ENCODE measurements around the gene SRGAP2B.
"Not testable (repeated sequence)": the region's sequence is repeated elsewhere in the genome, so short reads cannot be mapped to it uniquely, and the experiment has no call there.

Gene SRGAP2B

DNA sequence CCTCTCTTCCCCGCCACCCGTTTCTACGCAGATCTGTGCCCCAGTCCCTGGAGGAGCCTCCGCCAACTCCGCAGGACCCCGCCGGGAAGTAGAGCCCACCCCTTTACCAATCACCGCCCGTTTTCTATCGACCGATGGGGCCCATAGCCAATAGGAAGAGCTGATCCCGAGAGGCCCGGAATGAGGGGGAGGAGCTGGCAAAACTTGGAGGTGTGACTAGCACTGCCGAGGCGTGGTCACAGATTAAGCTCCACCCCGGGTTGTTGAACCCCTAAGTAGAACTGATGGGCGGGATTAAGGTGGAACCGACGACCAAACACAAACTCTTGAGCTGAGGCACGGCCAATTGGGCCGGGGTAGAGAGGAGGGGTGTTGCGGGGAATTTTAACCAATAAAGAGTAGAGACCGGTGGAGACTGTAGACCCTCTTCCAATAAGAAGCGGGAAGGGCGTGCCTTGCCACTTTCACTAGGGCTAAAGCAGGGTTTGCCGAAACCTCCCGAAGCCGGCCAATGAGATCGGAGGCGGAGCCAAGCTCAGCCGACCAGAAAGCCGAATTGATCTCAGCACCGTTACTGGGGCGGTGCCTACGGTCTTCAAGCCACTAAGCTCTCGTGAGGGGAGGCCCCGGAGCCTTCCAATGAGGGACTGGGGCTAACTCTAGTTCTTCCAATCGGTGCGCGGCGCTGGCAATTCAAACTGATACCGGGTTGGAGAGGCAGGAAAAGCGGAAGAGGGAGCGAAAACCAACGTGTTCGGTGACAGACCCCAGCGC, at the start of gene SRGAP2B, which contains the start of gene FAM72D:
Gene SRGAP2B, minus strand, starts transcription at position 45 of the 774 bp plus-strand sequence. CDS start 2,427 bp downstream, outside the sequence.
Gene FAM72D, plus strand, starts transcription at position 691 of the 774 bp plus-strand sequence. CDS start 874 bp downstream, outside the sequence.
- DNase-seq, result not testable (repeated sequence)

DNA sequence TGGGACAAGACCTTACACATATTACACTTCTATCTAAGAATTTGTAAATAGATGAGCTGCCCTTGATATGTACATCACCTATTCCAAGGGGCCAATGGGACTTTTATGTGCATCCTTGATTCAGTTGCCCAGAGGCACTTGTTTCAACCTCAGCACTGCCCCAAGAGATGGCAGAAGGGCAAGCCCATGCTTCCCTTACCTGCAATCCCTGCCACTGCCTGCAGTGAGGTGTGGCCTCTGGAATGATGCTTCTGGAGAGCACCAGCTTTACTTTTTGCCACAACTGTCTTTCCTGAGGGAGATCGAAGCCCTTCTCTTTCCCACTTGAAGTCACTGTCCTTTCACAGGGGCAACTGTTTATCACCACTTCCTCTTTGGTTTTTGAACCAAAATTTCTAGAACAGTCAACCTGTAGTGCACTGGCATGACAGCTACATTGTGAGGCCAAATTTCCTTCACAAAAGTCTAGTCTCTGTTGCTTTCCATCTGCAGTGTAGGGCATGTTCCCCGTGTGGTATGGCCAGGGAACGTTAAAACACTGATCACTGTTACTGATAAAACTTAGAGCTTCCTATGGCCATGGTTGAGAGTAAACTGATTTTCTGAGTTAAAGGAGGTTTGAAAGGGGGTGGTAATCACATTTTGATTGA, 49.3 kb upstream of the SRGAP2B start:
- DNase-seq, result not testable (repeated sequence)

DNA sequence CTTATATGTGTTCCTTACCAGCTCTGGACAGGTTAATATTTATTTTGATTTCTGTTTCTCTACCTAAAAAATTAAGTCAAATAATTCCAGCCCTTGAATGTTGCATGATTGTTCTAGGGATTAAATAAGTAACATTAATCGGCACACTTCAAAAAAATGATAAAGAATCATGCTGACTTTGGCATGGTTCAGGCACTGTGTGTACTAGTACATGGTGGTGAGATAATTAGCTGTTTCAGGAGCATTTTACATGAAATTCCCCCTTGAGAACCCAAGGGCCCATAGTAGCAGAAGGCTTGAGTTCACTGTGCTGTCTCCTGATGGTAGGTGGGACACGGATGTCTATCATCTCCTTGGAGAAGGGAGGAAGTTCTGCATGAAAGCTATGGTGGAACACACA, 45.4 kb upstream of the SRGAP2B start:
- not testable (repeated sequence) for DNase-seq

DNA sequence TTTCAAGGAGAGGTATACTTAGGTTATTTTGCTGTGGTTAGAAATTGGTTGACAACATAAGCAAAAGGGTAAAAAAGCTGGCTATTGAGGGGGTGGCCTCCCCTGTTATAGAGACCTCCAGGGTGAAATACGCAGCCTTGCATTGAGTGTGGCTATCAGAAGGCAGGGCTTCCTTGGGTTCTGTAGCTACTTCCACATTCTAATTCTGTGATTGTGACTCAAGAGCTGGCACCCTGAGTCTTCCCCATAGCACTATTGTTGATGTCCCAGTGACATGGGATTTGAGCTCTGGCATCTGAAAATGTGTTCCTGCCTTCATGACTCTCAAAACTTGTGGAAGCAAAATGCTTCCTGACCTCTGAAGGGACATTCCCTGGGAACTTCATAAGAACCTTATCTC, 39.3 kb upstream of the SRGAP2B start:
- not testable (repeated sequence) for DNase-seq

DNA sequence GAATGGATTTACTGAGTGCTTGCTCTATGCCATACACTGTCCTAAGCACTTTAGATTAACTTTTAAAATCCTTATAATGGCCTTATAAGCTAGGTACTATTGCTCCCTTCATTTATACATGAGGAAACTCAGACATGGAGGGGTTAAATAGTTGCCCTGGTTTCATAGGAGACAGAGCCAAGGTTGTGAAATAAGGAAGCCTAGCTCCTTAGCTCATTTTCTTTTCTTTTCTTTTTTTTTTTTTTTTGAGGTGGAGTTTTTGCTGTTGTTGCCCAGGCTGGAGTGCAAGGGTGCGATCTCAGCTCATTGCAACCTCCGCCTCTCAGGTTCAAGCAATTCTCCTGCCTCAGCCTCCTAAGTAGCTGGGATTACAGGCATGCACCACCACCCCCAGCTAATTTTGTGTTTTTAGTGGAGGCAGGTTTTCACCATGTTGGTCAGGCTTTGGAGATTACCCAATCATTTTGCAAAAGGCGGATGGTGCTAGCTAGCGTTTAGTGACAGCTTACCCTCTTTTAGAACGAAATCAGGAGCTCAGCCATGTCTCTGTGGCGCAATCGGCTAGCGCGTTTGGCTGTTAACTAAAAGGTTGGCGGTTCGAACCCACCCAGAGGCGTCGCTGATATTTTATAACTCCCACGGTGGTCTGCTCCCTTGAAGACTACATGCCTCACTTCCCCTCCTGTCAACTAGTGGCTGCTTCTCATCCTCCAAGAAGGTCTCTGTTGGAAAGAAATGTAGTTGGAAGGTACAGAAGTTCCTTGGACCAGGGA, 33.8 kb upstream of the SRGAP2B start:
- not testable (repeated sequence) for DNase-seq

DNA sequence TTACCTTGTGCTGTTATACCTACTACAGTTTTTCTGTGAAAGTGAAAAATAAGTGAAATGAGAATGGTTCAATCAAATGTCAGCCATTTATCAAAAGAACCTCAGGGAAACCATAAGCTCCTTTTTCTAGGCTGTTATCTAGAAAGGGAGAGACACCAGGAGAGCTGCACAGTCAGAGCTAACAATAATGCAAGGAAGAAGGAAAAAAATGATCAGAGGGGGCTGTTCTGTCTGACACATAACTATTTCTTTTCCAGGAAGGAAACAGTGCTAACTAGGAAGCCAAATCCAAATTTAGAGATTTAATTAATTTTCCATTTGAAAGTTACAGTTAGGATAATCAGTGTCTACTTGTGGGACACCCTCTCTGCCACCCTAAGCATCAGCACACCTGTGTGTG, 32.0 kb upstream of the SRGAP2B start:
- not testable (repeated sequence) for DNase-seq

DNA sequence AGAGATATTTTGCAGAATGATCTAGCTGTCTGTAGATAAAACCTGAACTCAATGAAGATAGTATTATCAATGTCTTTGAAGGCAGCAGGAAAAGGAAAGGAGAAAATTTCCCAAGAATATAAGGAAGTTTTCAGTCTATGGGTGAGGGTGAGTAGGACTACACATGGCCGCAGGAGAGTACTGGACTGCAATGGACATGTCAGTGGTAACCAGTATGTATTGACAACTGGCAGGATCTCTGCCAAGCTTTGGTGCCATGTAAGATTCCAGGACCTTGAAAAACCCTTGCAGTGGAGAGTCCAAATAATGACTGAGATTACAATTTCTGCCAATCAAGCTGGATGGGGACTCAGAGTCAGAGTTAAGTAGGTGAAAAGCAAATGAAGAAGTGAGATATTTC, 30.0 kb upstream of the SRGAP2B start:
- not testable (repeated sequence) for DNase-seq

DNA sequence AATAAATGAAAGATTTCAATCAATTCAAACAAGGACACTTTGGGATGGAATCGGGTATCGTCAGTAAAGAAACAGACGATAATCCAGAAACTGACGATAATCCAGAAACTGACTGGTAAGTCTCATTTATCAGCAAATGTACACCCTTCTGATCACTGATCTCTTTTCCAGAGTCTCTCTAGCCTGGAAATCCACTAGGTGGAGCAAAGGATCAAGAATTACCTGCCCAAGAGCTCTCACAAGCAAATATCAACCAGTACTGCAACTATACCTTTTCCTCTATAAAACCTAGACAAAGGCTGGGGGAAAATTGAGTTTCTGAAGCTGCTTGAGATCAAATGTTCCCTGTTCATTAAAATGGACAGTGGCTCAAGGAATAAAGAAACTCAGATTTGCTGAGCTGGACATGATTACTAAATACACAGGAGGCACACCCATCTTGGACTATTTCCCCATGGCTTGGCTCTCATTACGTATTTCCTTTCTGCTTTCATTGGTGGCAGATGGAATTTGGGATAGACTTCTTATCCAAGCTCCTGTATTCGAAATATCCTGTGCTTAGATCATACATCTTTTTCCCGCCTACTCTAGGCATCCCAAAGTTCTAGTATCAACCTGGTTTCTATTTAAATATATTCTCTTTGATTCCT, 29.0 kb upstream of the SRGAP2B start:
- not testable (repeated sequence) for DNase-seq

DNA sequence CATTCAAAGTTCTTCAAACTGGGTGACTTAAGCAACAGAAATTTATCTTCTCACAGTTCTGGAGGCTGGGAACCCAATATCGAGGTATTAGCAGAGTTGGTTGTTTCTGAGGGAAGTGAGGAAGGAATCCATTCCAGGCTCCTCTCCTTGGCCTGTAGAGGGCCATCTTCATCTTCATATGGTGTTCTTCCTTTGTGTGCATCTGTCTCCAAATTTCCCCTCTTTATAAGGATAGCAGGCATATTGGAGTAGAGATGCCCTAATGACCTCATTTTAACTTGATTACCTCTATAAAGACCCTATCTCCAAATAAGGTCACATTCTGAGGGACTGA, 27.9 kb upstream of the SRGAP2B start:
- not testable (repeated sequence) for DNase-seq

DNA sequence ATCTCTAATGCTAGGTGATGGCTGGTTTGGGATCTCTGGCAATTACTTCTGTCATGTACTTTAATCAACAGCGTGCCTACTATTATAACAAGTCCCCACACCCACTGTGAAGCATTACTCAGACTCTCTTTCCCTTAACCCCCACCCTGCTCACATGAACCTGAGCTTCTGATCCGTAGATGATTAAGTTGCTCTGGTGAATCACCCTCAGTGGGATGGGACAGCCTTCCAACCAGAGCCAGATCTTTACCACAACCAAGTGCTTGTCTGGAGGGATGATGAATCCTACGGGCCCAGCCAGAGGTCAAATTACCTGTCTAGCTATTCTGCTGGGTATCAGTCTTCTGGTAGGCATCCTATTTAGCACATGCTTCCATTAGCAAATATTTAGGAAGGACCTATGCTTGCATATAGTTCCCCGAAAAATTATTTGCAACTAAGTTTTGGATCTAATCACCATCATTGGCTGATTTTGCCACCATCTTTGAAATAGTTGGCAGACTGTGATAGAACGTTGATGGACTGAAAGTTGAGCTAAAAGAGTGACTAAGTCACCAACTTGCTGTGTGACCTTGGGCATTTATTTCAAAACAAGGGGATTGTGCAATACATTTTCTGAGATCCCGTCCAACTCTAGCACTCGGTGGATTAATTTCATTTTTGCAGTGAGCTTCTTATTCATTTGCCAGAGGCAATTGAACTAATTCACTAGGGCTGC, 27.4 kb upstream of the SRGAP2B start:
- not testable (repeated sequence) for DNase-seq

DNA sequence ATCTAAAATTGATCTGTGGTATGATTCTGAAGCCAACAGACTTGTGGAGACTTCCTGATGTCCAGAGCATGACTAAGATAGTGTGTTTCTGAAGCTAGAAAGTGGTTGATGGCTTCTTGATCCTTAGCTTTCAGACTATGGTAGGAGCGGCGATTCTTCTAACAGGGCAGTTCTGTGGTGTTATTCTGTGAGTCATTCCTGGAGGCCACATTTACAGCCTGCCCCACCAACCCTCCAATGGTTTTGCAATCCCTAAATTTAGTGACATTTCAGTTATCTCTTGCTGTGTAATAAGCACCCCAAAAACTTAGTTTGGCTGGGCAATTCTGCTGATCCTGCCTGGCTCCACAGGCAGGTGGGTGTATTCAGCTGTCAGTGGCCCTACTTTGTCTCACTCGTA, 24.7 kb upstream of the SRGAP2B start:
- not testable (repeated sequence) for DNase-seq

DNA sequence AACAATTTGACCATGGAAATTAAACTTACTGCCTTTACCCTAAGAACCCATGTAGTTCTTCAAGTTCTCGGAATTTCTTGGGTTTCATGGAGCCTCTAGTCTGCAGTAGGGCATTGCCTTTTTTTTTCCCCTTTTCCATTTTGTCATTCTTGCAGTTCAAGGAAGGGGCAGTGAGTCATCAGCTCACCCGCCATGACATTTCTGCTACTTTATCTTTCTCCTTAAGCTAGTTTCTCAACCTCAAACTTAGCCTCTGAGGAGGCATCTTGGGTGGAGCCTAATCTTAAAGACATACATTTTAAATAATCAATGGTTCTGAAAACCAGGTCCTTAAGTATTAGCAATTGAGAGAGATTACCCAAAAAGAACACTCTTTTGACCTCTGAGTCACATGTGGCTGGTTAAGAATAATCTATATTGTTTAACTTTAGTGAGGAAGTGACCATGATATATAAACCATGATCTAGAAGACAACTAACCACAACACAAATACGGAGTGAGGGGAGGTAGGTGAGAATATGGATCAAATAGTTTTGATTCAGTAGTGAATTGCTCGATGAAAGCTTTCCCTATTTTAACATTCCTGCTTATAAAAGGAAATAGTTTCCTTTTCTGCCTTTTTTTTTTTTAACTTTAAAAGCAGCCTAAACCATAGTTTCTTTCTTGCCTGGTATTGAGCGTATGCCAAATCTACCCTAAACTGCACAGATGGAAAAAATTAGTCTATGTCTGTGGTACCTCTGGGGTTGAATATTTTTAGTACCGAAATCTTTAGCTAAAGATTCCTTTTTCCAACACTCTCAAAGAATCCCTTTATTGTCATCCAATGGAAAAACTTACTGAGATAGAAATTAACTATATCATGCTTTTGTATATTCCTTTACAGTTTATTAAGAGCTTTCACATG, 20.7 kb upstream of the SRGAP2B start:
- not testable (repeated sequence) for DNase-seq

DNA sequence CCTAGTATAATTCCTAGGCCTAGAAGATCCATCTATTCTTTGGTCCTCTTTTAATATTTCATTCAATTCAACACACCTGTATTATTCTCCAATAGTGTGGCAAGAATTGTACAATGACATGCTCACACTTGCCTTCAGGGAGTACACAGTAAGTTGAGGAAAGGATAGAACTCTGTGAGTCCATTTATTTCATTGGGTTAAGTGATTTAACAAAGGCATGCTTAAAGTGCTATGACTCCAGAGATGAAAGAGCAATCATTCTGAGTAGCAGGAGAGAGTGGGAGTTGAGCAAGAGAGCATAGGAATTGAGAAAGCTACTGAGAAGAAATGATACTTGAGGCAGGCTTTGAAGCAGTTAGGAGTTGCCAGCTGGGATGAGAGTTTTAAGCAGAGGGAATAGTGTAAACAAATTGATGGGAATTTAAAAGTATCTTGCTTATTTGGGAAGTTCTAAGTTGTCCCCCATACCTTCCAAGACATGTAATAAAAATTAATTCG, 19.5 kb upstream of the SRGAP2B start:
- DNase-seq, result not testable (repeated sequence)

DNA sequence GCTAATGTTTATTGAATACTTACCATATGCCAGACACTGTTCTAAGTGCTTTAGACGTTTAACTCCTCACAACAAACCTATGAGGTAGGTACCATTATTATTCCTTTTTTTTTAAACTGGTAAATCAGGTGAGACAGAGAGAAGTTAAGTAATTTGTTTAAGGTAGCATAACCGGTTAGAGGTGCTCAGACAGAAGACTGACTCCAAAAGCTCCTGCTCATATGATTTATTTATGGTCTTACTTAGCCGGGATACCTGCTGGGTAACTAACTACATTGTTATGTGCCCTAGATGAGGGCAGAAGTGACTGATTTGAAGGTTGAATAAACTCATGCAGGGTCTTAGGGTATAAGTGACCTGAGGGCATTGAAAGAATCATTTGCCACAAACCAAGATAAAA, 17.6 kb upstream of the SRGAP2B start:
- DNase-seq, result not testable (repeated sequence)

DNA sequence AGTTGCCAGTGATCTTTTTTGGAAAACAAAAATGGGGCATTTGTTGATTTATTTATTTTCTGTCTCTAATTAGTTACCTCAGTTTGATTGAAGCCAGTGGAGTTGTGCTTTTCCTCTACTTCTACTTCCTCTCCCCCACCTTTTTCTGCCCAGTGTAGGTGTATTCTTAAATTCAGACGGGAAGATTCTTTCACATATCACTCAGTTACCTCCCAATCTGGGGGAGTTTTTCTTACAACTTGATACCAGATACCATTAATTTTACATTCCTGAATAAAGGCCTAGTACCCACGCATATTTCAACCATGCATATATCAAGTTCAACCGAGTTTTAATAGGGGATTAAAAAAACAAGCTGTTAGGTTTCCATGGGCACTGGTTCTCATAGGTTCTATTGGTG, 16.5 kb upstream of the SRGAP2B start:
- not testable (repeated sequence) for DNase-seq

DNA sequence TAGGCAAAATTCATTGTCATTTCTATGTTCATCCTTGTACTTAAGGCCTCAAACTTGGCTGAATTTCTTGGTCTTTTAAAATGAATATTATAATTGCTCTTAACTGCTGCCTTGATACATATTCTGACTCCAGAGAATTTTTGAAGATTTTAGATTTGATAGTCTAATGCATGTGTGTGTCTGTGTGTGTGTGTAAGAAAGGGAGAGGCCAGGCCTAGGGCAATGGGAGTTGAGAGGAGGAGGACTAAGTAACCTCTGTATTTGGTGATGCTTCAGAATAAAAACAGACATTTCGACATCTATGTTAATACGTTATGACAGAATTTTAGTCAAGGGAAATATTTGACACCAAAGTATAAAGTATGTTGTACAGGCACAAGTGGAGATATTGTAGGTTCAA, 8.2 kb upstream of the SRGAP2B start:
- DNase-seq, result not testable (repeated sequence)

DNA sequence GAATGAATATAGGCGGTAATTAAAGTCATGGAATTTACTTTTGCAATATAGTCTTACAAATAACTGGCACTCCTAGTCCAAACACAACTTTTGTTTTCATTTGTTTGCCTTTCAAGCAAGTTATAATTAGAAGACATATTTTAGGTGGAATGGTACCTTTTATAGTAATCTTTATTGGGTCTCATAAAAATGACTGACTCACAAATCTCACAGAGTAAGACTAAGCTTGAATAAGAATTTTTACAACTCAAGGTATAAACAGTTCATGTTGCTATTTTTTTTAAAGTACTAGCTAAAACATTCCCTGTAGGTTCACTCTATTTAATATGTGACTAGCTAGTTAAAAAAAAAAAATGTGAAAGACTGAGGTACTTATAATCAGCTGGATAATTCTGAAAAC, 6.6 kb upstream of the SRGAP2B start:
- DNase-seq, result not testable (repeated sequence)

DNA sequence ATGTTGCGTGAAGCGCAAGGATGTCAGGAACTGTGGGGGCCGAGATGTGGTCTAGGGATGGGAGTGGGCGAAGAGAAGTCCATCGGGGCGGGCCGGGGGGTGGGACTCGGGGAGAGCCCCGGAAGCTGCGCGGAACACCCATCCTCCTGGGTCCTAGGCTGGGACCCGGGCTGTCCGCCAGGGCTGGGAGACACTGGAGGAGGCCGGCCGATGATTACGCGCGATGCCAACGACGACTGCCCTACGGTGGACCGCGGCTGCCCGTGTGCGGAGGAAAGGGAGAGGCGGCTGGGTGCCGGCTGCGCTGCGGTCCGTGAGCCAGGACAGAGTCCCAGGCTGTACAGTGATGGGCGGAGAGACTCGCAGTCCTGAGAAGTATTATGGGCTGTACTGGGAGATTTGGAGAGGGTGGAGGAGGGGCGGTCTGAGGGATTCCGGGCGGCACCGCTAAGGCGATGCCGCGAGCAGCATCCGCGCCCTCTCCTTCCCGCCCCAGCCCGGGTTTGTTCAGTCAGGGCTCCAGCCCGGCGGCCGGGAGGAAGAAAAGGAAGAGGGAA, 395 bp downstream of the SRGAP2B start:
- peak; percentile 0 to 1 for DNase-seq

DNA sequence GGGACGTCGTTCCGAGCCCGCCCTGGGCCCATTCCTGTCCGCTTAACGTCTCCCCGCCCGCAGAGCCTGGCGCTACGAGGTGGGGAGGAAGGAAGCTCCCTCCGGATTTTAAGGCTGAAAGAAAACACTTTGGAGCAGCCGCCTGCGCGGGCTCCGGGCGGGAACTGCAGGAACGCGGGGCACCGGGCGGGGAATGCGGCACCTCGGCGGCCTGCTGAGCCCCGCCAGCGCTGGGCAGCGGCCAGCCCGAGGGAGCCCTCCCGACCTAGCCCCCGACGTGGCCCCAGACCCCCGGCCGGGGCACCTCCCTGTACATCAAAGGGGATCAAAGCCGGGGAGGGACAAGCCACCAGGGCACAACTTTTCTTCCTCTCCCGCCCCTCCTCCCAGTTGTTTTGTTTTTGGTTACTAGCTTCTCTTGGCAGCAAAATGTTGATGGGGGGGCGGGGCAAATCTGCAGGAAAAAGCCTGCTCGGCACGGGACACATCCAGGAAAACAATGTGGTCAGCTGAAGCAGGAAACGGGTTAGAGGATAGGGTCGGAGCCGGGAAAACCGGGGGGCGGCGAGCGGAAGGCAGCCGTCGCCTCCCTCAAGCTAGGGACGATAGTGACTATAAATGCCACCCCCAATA, 1.5 kb downstream of the SRGAP2B start:
- DNase-seq, result peak in 1 of 2 donors; percentile 1

Data from activated CD4-positive, alpha-beta T cell treated with anti-CD3 and anti-CD28 coated beads for 4 hours (primary cell).